ENCODE data around the gene STARD3NL.
"Not testable (repeated sequence)": the region's sequence is repeated elsewhere in the genome, so short reads cannot be mapped to it uniquely, and the experiment has no call there.

STARD3NL gene

GRCh38 chr7:38248069-38248567 is 70.1 kb downstream of the STARD3NL start:
- no peak for DNase-seq (ENCODE audit: extremely low spot score)
- no peak for TF ChIP-seq CTCF (IDR thresholded peaks at IDR 0.05; ENCODE audit: control extremely low read depth, extremely low read depth, low read depth, missing control alignments)
- CTCF ChIA-PET = interaction anchor here (1.1 kb wide), 1 partner anchor 87 kb away, joined by 3 read pairs; no protein-coding TSS in a partner anchor
- POLR2A ChIA-PET = no interaction called here

DNA sequence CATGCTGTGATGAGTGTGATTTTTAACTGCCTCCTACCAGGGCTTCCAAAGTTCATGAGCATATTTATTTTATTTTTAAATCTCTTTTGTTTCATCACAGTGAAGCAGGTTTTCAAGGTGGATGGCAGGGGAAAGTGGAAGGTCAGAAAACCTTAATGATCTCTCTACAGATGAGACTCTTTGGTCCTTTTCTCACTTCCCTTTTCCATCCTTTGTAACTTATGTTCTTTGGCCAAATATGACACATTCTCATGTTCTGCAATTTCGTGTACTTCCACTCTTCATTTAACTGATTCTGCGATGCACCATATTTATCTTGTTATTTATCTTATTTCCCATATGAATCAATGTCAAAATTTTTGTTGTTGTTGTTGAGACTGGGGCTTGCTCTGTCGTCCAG is 71.8 kb downstream of the STARD3NL start:
- CTCF ChIA-PET; DNase-seq (ENCODE audit: extremely low spot score); POLR2A ChIA-PET: not testable (repeated sequence)

DNA sequence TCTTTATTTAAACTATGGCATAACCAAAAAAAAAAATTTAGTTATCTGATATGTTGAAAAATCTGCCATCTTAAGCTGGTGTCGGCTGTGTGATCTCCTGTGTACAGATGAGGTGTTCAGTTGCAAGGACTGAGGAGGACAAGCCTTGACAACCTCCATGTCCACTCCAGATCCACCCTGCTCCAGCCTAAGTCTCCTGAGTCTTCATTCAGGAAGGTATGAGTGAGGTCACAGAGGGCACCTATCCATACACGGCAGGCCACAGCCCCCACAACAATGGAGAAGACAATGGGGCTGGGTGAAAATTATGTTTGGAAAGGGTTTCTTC is 79.3 kb downstream of the STARD3NL start:
- ChIA-PET CTCF (interaction anchor here (1.3 kb wide), 1 partner anchor 42 kb away, joined by 4 read pairs; no protein-coding TSS in a partner anchor), POLR2A (no interaction called here)
- no peak for TF ChIP-seq CTCF (IDR thresholded peaks at IDR 0.05; ENCODE audit: control extremely low read depth, extremely low read depth, low read depth, missing control alignments)
- no peak for DNase-seq (ENCODE audit: extremely low spot score)

- CTCF ChIA-PET; POLR2A ChIA-PET; DNase-seq (ENCODE audit: extremely low spot score): not testable (repeated sequence)
Observed at GRCh38 chr7:38259157-38259556, 81.1 kb downstream of the STARD3NL start.

DNA sequence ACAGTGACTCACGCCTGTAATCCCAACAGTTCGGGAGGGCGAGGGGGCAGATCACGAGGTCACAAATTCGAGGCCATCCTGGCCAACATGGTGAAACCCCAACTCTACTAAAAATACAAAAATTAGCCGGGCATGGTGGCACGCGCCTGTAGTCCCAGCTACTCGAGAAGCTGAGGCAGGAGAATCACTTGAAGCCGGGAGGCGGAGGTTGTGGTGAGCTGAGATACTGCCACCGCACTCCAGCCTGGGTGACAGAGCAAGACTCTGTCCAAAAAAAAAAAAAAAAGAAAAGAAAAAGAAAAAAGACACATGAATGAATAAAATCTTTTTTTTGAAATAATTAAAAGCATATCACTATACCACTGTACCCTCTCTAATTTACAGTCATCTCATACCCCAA is 83.6 kb downstream of the STARD3NL start:
- DNase-seq (ENCODE audit: extremely low spot score); POLR2A ChIA-PET: not testable (repeated sequence)
- CTCF ChIA-PET = interaction anchor here (0.8 to 2.0 kb wide), 2 partner anchors 39 to 74 kb away, joined by 3 to 4 read pairs; no protein-coding TSS in a partner anchor

- CTCF ChIA-PET = interaction anchor here (2.0 kb wide), 1 partner anchor 74 kb away, joined by 4 read pairs; no protein-coding TSS in a partner anchor
- DNase-seq (ENCODE audit: extremely low spot score); POLR2A ChIA-PET: not testable (repeated sequence)
Observed at GRCh38 chr7:38262026-38262425, 84.0 kb downstream of the STARD3NL start.

DNA sequence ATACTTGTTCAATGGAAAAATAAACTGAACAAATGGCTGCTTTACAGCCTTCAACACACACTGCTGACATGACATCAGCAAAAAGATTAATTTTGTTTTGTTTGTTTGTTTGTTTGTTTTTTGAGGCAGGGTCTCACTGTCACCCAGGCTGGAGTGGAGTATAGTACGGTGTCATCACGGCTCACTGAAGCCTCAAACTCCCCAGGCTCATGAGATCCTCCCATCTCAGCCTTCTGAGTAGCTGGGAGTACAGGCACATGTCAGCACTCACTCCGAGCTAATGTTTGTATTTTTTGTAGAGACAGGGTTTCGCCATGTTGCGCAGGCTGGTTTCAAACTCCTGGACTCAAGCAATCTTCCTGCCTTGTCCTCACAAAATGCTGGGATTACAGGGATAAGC is 84.5 kb downstream of the STARD3NL start:
- ChIA-PET CTCF (interaction anchor here (2.0 kb wide), 1 partner anchor 73 kb away, joined by 4 read pairs; no protein-coding TSS in a partner anchor), POLR2A (no interaction called here)
- DNase-seq (ENCODE audit: extremely low spot score) = no peak
- TF ChIP-seq CTCF (IDR thresholded peaks at IDR 0.05; ENCODE audit: control extremely low read depth, extremely low read depth, low read depth, missing control alignments) = no peak

- CTCF ChIA-PET = interaction anchor here (2.0 kb wide), 1 partner anchor 72 kb away, joined by 4 read pairs; no protein-coding TSS in a partner anchor
- DNase-seq (ENCODE audit: extremely low spot score); POLR2A ChIA-PET: not testable (repeated sequence)
Observed at GRCh38 chr7:38263274-38263673, 85.2 kb downstream of the STARD3NL start.

- CTCF ChIA-PET; POLR2A ChIA-PET; DNase-seq (ENCODE audit: extremely low spot score): not testable (repeated sequence)
Observed at GRCh38 chr7:38264602-38265001, 86.6 kb downstream of the STARD3NL start.

DNA sequence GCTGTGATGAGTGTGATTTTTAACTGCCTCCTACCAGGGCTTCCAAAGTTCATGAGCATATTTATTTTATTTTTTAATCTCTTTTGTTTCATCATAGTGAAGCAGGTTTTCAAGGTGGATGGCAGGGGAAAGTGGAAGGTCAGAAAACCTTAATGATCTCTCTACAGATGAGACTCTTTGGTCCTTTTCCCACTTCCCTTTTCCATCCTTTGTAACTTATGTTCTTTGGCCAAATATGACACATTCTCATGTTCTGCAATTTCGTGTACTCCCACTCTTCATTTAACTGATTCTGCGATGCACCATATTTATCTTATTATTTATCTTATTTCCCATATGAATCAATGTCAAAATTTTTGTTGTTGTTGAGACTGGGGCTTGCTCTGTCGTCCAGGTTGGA is 87.9 kb downstream of the STARD3NL start:
- DNase-seq (ENCODE audit: extremely low spot score) = not testable (repeated sequence)

DNA sequence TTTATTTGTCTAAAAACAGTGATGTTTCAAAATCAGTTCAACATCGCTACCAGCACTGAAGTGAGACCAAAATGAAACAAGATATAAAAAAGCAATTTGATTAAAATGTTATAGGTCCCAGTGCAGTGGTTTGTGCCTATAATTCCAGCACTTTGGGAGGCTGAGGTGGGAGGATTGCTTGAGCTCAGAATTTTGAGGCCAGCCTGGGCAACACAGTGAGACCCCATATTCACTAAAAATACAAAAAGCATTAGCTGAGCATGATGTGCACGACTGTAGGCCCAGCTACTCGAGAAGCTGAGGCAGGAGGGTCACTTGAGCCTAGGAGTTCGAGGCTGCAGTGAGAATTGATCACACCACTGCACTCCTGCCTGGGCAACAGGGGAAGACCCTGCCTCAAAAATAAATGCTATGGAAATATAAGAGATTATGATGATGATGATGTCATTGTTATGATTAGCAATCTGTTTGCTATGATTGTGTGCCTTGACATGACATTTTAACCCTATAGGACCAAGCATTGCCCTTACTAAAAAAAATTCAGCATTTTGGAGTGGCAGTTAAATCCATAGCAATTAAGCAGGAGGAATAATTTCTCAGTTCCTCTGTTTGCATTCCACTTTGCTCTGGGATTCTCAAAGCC is 91.8 kb downstream of the STARD3NL start:
- DNase-seq (ENCODE audit: extremely low spot score); CTCF ChIA-PET; POLR2A ChIA-PET: not testable (repeated sequence)

More for the DNA sequence above, 87.9 kb downstream of the STARD3NL start:
- POLR2A ChIA-PET, CTCF ChIA-PET: not testable (repeated sequence)

GRCh38 chr7:38270405-38270804 is 92.4 kb downstream of the STARD3NL start:
- CTCF ChIA-PET, POLR2A ChIA-PET: not testable (repeated sequence)

More at GRCh38 chr7:38270405-38270804, 92.4 kb downstream of the STARD3NL start:
- DNase-seq (ENCODE audit: extremely low spot score) = not testable (repeated sequence)
